Activated effector memory CD4-positive, alpha-beta T cell treated with Interleukin-2 at 50 U/mL for 16 hours (primary cell): ENCODE data around the gene NKAIN1.
"Not testable (repeated sequence)": the region's sequence is repeated elsewhere in the genome, so short reads cannot be mapped to it uniquely, and the experiment has no call there.

Source experiments
- DNase-seq: peaks from one replicate; pipeline ENCODE4 v3.0.0-alpha.2; 2020

The NKAIN1 gene

DNA sequence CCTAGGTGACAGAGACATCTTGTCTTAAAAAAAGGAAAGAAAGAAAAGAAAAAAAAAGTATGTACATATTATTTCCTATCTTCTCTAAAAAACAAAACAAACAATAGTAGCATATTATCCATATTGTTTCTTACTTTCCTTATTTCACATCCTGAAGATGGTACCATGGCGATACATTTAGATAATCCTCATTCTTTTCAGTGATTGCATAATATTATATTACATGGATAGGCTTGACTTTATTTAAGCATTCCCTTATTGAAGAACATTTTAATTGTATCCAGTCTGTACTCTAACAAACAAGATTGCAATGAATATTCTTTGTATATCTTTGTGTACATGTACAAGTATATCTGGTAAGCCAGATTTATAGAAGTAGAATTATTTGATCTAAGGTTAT lies 91.3 kb downstream of the NKAIN1 start:
- DNase-seq = no peak

DNA sequence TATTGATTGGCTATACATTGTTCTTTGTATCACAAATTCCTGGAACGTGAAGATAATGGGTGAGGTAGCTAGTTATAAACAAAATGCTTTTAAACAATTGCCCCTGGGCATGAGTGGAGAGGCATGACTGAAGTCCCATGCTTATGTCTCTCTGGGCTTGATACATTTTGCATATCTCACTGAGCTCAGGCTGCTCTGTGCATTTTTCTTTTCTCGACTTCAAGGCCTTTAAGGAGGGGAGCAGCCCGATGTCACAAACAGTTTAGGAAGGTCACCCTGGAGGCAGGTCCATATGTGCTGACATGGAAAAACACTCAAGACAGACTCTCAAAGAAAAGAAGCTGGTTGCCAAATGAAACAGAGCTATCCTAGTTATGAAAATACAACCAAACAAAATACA lies 94.0 kb downstream of the NKAIN1 start:
- DNase-seq = no peak

DNA sequence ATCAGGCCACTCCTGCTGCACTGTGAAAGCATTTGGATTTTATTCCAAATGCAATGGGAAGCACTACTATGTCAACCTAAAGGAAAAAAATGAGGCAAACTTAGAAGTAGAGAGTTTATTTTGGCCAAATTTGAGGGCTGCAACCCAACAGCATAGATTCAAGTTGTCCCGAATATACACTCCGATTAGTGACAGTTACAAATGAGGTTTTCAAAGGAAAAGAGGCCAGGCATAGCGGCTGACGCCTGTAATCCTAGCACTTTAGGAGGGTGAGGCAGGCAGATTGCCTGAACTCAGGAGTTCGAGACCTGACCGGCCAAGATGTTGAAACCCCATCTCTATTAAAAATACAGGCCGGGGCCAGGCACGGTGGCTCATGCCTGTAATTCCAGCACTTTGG lies 95.2 kb downstream of the NKAIN1 start:
- DNase-seq = no peak

DNA sequence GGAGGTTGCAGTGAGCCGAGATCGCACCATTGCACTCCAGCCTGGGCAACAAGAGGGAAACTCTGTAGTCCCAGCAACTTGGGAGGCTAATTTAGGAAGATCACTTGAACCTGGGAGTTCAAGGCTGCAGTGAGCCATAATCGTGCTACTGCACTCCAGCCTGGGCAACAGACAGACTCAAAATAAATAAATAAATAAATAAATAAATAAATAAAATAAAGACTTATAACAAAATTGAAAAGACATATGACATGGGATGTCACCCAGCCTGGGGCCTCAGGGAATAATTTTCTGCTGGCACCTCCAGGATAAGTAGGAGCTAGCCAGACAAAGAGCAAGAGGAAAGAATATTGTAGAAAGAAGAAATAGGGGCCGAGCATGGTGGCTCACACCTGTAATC lies 96.2 kb downstream of the NKAIN1 start:
- no peak for DNase-seq

DNA sequence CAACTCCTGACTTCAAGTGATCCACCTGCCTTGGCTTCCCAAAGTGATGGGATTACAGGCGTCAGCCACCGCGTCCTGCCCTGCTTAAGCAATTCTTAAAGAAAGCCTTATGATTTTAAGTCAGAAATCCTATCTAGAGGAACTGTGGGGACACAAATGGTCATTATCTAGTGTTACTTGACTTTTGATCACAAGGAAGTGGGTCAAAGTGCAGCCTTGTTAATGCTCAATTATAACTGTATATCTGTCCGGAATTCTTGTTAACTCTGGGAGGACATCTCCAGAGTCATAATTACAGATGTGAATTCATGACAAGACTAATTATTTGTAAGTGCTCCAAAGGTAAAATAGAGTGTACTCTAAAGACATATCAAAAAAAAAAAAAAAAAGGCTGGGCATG lies 97.3 kb downstream of the NKAIN1 start:
- DNase-seq = no peak

DNA sequence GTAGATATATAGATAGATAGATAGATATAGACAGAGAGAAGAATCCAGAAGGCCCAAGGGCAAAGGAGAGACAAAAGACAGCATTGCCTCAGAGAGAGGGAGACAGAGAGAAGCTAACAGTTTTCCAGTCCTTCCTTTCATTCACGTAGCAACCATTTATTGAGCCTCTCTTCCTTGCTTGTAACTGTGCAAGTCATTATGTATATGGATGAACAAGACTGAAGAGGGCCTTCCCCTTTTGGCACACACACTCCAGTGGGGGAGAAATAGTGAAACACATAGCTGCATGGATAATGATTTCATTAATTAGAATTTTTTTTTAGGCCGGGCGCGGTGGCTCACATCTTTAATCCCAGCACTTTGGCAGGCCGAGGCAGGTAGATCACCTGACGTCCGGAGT lies 99.4 kb downstream of the NKAIN1 start:
- no peak for DNase-seq

DNA sequence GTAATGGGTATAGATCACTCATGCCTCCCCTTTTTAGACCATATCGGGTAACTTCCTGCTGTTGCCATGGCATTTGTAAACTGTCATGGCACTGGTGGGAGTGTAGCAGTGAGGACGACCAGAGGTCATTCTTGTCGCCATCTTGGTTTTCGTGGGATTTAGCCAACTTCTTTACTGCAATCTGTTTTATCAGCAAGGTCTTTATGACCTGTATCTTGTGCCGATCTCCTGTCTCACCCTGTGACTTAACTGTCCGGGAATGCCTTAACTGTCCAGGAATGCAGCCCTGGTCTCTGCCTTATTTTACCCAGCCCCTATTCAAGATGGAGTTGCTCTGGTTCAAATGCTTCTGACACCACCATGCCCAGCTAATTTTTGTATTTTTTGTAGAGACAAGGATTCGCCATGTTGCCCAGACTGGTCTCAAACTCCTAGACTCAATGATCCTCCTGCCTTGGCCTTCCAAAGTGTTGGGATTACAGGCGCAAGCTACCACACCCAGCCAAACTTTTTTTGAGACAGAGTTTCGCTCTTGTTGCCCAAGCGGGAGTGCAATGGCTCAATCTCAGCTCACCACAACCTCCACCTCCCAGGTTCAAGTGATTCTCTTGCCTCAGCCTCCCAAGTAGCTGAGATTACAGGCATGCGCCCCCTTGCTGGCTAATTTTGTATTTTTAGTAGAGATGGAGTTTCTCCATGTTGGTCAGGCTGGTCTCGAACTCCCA lies 100.7 kb downstream of the NKAIN1 start:
- not testable (repeated sequence) for DNase-seq

DNA sequence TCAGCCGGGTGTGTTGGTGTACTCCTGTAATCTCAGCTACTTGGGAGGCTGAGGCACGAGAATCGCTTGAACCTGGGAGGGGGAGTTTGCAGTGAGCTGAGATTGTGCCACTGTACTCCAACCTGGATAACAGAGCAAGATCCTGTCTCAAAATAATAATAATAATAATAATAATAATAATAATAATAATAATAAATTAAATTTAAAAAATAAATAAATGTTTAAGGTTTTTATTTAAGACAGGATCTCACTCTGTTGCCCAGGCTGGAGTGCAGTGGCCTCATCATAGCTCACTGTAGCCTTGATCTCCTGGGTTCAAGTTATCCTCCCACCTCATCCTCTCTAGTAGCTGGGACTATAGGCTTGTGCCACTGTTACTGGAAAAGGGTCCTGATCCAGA lies 101.8 kb downstream of the NKAIN1 start:
- DNase-seq = not testable (repeated sequence)

DNA sequence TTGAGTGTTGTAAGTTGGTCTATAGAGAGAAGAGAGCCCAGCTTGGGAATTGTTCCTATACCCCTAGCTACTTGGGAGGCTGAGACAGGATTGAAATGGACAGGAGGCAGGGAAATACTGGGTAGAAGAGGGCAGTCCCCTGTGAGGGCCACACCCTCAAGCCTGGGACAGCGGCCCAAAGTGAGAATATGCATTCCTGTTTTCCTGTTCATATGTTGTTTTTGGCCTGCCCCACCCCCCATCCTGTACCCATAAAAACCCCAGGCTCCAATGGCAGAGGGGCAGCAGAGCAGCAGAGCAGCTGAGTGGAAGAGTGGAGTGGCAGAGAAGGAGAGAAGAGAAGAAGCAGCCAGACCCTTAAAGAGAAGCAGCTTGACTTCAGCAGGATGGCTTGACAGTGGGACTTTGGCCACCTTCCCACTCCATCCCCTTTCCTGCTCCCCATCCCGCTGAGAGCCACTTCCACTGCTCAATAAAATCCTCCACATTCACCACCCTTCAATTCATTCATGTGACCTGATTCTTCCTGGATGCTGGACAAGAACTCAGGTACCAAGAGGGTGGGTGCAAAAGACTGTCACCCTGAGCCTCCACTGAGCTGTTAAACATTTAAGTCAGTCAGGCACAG lies 103.6 kb downstream of the NKAIN1 start:
- DNase-seq = no peak

DNA sequence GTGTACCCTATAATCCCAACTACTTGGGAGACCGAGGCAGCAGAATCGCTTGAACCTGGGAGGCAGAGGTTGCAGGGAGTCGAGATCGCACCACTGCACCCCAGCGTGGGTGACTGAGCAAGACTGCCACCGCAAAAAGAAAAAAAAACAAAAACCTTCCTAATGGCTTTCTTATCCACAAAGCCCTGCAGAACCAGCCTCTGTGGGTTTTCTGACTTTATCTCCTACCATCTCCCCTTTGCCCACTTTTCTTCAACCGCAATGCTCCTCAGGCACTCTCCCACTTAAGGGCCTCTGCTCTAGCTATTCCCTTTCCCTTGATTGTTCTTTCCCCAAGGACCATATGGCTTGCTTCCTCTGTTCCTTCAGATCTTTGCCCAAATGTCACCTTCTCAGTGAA lies 106.3 kb downstream of the NKAIN1 start:
- DNase-seq = no peak
